HepG2 (cell line): ENCODE results near the gene LRRC45. TPM values are rescaled to one million over a fixed set of nuclear protein-coding genes. Genes with fewer than 3 reads are reported as not detected.
A peak's percentile ranks its signal among the peaks of the same experiment; 100 is the strongest.

Source experiments
- ARID4A ChIP-seq: sonication (generic); formaldehyde crosslinking; IDR thresholded peaks from 2 replicates; pipeline ENCODE4 v1.5.0; 2020; ENCODE audit warnings: mild to moderate bottlenecking, missing genetic modification reagents, borderline replicate concordance
- ATF4 ChIP-seq, 2 experiments: fragments of 450-650 bp in 1 of 2; sonication (generic) in 1 of 2; formaldehyde crosslinking; IDR thresholded peaks; 2 replicates each; pipeline versions ENCODE4 v1.5.0 to v1.8.0; 2020 to 2022; ENCODE audit warnings: mild to moderate bottlenecking in 1 of 2, missing genetic modification reagents in 1 of 2
- DR1 ChIP-seq: sonication (generic); formaldehyde crosslinking; IDR thresholded peaks from 2 replicates; pipeline ENCODE4 v1.8.0; 2021; ENCODE audit warnings: mild to moderate bottlenecking, missing genetic modification reagents, inconsistent platforms
- FOXK2 ChIP-seq: fragments of 450-650 bp; IDR thresholded peaks from 2 replicates; pipeline ENCODE4 v1.6.1; 2016
- HNF4G ChIP-seq, 2 experiments: sonication (generic) in 1 of 2; formaldehyde crosslinking in 1 of 2; IDR thresholded peaks; 2 replicates each; pipeline versions ENCODE4 v1.4.0 to v1.6.1; 2011 to 2020; ENCODE audit warnings: borderline replicate concordance in 2 of 2, low read depth in 2 of 2, mild to moderate bottlenecking in 2 of 2, low read length in 1 of 2, missing genetic modification reagents in 1 of 2, moderate library complexity in 1 of 2
- HNRNPLL ChIP-seq: fragments of 200-400 bp; formaldehyde crosslinking; IDR thresholded peaks from 2 replicates; pipeline ENCODE4 v1.6.1; 2017; ENCODE audit warnings: mild to moderate bottlenecking, low read depth, low read length; ENCODE audit not compliant: poor library complexity, severe bottlenecking
- PRMT3 ChIP-seq: sonication (generic); formaldehyde crosslinking; IDR thresholded peaks from 2 replicates; pipeline ENCODE4 v1.8.1; 2022; ENCODE audit warnings: low read depth, mild to moderate bottlenecking, moderate library complexity, missing genetic modification reagents, borderline replicate concordance
- RCOR2 ChIP-seq: IDR thresholded peaks from 2 replicates; pipeline ENCODE4 v1.6.1; 2016; ENCODE audit warnings: missing biosample characterization, missing genetic modification reagents
- RFX1 ChIP-seq: fragments of 450-650 bp; IDR thresholded peaks from 2 replicates; pipeline ENCODE4 v1.6.1; 2017
- RXRA ChIP-seq: sonication (generic); formaldehyde crosslinking; IDR thresholded peaks from 2 replicates; pipeline ENCODE4 v1.5.1; 2020; ENCODE audit warnings: missing genetic modification reagents
- SALL2 ChIP-seq: sonication (generic); formaldehyde crosslinking; IDR thresholded peaks from 2 replicates; pipeline ENCODE4 v1.8.1; 2023; ENCODE audit warnings: mild to moderate bottlenecking, missing genetic modification reagents, inconsistent platforms
- SPEN ChIP-seq: sonication (generic); formaldehyde crosslinking; IDR thresholded peaks from 2 replicates; pipeline ENCODE4 v1.5.1; 2020; ENCODE audit warnings: low read depth, mild to moderate bottlenecking, missing genetic modification reagents
- ZBTB46 ChIP-seq: sonication (generic); formaldehyde crosslinking; IDR thresholded peaks from 2 replicates; pipeline ENCODE4 v1.4.0; 2020; ENCODE audit warnings: mild to moderate bottlenecking, missing genetic modification reagents, borderline replicate concordance
- ZFP82 ChIP-seq: sonication (generic); formaldehyde crosslinking; IDR thresholded peaks from 2 replicates; pipeline ENCODE4 v1.5.1; 2020; ENCODE audit warnings: mild to moderate bottlenecking, missing genetic modification reagents, borderline replicate concordance
- ZNF326 ChIP-seq: sonication (generic); formaldehyde crosslinking; IDR thresholded peaks from 2 replicates; pipeline ENCODE4 v1.4.0; 2020; ENCODE audit warnings: missing genetic modification reagents, borderline replicate concordance
- ZNF335 ChIP-seq: sonication (generic); formaldehyde crosslinking; IDR thresholded peaks from 2 replicates; pipeline ENCODE4 v1.4.0; 2020; ENCODE audit warnings: missing genetic modification reagents
- ZNF710 ChIP-seq: sonication (generic); formaldehyde crosslinking; IDR thresholded peaks from 2 replicates; pipeline ENCODE4 v1.5.0; 2020; ENCODE audit warnings: mild to moderate bottlenecking, missing genetic modification reagents, borderline replicate concordance
- ZNF782 ChIP-seq: sonication (generic); formaldehyde crosslinking; IDR thresholded peaks from 2 replicates; pipeline ENCODE4 v1.4.0; 2020; ENCODE audit warnings: missing genetic modification reagents, mild to moderate bottlenecking, borderline replicate concordance
- ZZZ3 ChIP-seq: sonication (generic); formaldehyde crosslinking; IDR thresholded peaks from 2 replicates; pipeline ENCODE4 v1.4.0; 2020; ENCODE audit warnings: missing genetic modification reagents, mild to moderate bottlenecking, borderline replicate concordance
- polyA plus RNA-seq, 8 experiments: library from polyadenylated mRNA; depleted of rRNA in 3 of 8; stranded (reverse) in 7 of 8; unstranded in 1 of 8; fragments of >200 nt; fragmentation: Illumina TruSeq in 4 of 8; extraction: Trizol in 4 of 8; gene quantifications; 2 replicates each; pipeline versions ENCODE4 v1.2.1 to v1.2.3, GENCODE V29; 2011 to 2016; ENCODE audit warnings: low read depth in 4 of 8, missing spikeins in 1 of 8, mixed read lengths in 1 of 8; ENCODE audit not compliant: insufficient read depth in 1 of 8
- total RNA-seq, 5 experiments: library from RNA; depleted of rRNA; stranded (reverse); fragments of >200 nt; fragmentation: Illumina TruSeq; extraction: Trizol; gene quantifications; 2 replicates each; pipeline ENCODE4 v1.2.3, GENCODE V29; 2016; ENCODE audit warnings: low read depth in 1 of 5

The LRRC45 gene
- total and polyA plus RNA-seq, 2 of the 13 experiments (the other 11 are each of a cell fraction or from before 2014, with no cell fraction given) = 11.6 to 48.1 TPM

DNA sequence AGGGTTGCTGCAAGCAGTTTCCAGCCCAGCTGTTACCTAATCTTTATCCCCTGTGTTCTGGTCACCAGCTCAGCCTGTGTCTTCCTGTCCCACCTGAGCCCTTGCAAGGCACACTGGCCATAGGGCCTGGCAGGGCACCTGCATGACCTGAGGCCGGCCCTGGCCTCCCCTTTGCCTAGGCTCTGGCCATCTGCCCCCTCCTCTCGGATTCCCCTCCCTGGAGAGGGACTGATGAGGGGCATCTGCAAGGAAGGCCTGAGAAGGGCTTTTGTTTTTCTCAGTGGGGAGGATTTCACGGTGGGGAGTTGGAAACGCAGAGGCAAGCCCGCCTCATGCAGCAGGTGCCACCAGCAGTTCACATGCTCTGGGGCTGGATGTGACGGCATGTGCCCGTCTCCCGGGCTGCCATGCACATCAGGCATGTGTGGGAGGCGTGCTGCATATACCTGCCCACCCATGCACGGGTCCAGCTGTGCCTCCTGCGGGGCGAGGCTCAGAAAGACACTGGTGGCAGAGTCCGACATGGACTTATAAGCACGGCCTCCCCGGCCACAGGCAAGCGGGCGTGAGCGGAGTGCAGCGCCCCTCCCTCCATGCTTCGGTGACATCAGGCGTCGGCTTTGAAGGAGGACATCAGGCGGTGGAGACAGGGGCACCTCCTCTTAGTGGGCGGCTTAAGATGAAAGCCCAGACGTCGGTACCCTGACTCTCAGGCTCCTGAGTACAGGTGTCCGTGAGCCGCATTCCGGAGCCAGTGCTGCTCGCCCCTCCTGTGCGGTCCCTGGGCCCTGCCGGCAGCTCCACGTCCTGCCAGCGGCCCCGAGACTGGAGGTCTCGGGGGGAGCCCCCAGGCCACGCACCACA lies 29.1 kb upstream of the LRRC45 start (continued):
- no peak for TF ChIP-seq ZNF335 (CRISPR knock-in tag)
- TF ChIP-seq ZNF710 = no peak; the same call in 1 of the 2 replicates
- no peak for TF ChIP-seq HNF4G (IDR thresholded peaks at IDR 0.05; ENCODE audit: borderline replicate concordance, low read depth, low read length)
- TF ChIP-seq HNF4G (CRISPR knock-in tag; IDR thresholded peaks at IDR 0.05; ENCODE audit: borderline replicate concordance, low read depth) = no peak
- TF ChIP-seq ZBTB46 (CRISPR knock-in tag) = no peak
- TF ChIP-seq SALL2 (CRISPR knock-in tag) = no peak
- peak; percentile 90 for TF ChIP-seq DR1 (CRISPR knock-in tag)
- TF ChIP-seq ZNF782 (CRISPR knock-in tag) = peak; percentile 66; the same call in 1 of the 2 replicates
- TF ChIP-seq ZNF326 (CRISPR knock-in tag) = peak; percentile 10
- TF ChIP-seq ZFP82 (CRISPR knock-in tag) = no peak
- peak; percentile 32 for TF ChIP-seq RXRA (CRISPR knock-in tag)
- TF ChIP-seq ATF4 (CRISPR knock-in tag; IDR thresholded peaks at IDR 0.05) = peak in 1 of 2 experiments; percentile 46; a peak in 1 of 4 replicates
- TF ChIP-seq ZZZ3 (CRISPR knock-in tag) = no peak
- peak; percentile 7; the same call in 1 of the 2 replicates for TF ChIP-seq PRMT3
- peak; percentile 64 for TF ChIP-seq HNRNPLL
- peak; percentile 77 for TF ChIP-seq SPEN (CRISPR knock-in tag)
- TF ChIP-seq ARID4A (CRISPR knock-in tag) = 0 out of 2 replicates have a peak, but pooled peaks have one; percentile 23
- no peak for TF ChIP-seq RFX1
- no peak for TF ChIP-seq RCOR2 (CRISPR knock-in tag)
- no peak for TF ChIP-seq FOXK2
